ENCODE results near the gene NUAK1. TPM values are rescaled to one million over a fixed set of nuclear protein-coding genes. Genes with fewer than 3 reads are reported as not detected.

The NUAK1 gene
- total and polyA plus RNA-seq, 2 experiments from 2014 or later = 5.4 to 16.9 TPM

DNA sequence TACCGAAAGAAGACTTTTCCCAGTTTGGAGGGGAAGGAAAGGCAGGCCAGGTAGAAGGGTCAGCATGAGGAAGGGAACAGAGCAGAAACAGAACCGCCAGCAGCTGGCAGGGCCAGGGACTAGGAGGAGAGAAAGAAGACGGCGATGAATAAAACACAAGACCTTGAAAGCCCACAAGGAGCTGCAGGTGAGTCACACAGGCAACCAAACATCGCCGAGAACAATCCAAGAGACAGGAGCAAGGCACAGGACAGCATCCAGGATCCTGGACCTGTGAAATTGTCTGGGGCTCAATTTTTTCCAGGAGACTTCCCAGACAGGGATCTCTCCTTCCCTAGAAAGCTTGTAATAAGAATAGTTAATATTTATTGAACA, 47.3 kb downstream of the NUAK1 start:
- Mint-ChIP-seq H3K27ac (no peak overlapping the region), H3K4me1 (peaks cover 4% of the 10 kb centered on the region), H3K4me3 (no peak overlapping the region), H3K27me3 (ENCODE audit: insufficient read depth, low read depth, poor library complexity) (peaks cover 2% of the 10 kb centered on the region), H3K36me3 (ENCODE audit: low read depth) (no peaks in the 10 kb centered on the region; the same call in 1 of the 3 replicates), H3K9me3 (no peaks in the 10 kb centered on the region)
- no peak for ATAC-seq
- Histone ChIP-seq H3K4me3 (no peak overlapping the region), H3K4me2 (no peak overlapping the region), H3K4me1 (ENCODE audit: insufficient read depth) (no peaks in the 10 kb centered on the region), H3F3A (replicated peaks; ENCODE audit: low read depth) (no peaks in the 10 kb centered on the region), H3K27ac (ENCODE audit: low read depth) (no peak overlapping the region), H3K36me3 (ENCODE audit: insufficient read depth) (no peaks in the 10 kb centered on the region), H3K9me2 (ENCODE audit: insufficient read depth) (no peaks in the 10 kb centered on the region), H3K79me2 (replicated peaks; ENCODE audit: insufficient read depth) (peaks cover 43% of the 10 kb centered on the region), H3K27me3 (ENCODE audit: insufficient read depth) (no peaks in the 10 kb centered on the region), H4K20me1 (replicated peaks; ENCODE audit: insufficient read depth) (peaks cover 6% of the 10 kb centered on the region; the same call in 1 of the 2 replicates), H2AFZ (no peak overlapping the region)
- no peak for TF ChIP-seq EZH2 (IDR thresholded peaks at IDR 0.05; ENCODE audit: low read depth, unreplicated experiment)
- TF ChIP-seq ZNF331 (CRISPR knock-in tag; IDR thresholded peaks at IDR 0.05; ENCODE audit: low read depth) = no peak
- DNase-seq (ENCODE audit: low spot score) = no peak

DNA sequence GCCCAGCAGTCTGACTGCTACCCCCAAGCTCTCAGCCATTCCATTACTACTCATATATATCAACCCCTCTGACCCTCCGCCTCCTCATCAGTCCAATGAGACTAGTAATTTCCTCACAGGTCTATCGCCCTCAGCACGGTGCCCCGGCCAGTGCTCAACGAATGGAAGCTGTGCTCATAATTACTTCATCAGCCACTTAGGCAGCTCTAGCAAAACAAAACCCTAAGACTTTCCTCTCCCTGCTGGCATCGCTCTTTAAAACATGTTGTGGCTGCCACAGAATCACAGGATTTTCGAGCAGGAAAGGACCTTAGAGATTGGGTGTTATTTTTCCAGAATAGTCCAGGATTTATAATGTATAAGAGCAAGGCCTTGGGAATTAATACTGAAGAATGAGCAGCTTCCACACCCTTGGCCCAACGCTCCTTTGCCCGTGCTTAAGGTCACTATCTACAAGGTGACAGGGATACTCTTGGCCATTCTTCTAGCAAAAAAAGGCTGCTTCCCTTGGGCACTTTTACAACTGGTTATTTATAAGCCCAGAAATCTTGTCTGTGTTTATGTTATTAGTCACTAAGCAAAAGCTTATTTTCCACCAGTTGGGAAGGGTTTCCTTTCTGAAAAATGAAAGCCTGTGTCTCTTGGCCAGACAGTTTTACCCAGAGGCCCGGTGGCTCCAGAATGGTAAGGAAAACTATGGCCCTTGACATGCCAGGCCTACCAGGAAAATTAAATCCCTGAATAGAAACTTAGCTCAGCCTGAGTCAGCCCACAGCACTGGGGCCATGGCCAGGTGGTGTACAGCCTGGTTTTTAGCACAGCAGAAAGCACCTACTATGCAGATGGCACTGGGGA, 47.9 kb downstream of the NUAK1 start:
- H3K4me1 Mint-ChIP-seq = peaks cover 4% of the 10 kb centered on the region
- Histone ChIP-seq H2AFZ (no peak overlapping the region), H3K4me1 (ENCODE audit: insufficient read depth) (no peaks in the 10 kb centered on the region), H3K27me3 (ENCODE audit: insufficient read depth) (no peaks in the 10 kb centered on the region), H3K4me3 (no peak overlapping the region), H3K36me3 (ENCODE audit: insufficient read depth) (no peaks in the 10 kb centered on the region), H3K4me2 (no peak overlapping the region), H3K9me2 (ENCODE audit: insufficient read depth) (no peaks in the 10 kb centered on the region), H3F3A (replicated peaks; ENCODE audit: low read depth) (no peaks in the 10 kb centered on the region), H4K20me1 (replicated peaks; ENCODE audit: insufficient read depth) (peaks cover 6% of the 10 kb centered on the region; the same call in 1 of the 2 replicates), H3K79me2 (replicated peaks; ENCODE audit: insufficient read depth) (peaks cover 39% of the 10 kb centered on the region), H3K27ac (ENCODE audit: low read depth) (no peak overlapping the region)
- no peak overlapping the region for H3K4me3 Mint-ChIP-seq
- no peaks in the 10 kb centered on the region for H3K9me3 Mint-ChIP-seq
- TF ChIP-seq EZH2phosphoT487 (IDR thresholded peaks at IDR 0.05; ENCODE audit: unreplicated experiment) (no peak), POLR2AphosphoS5 (IDR thresholded peaks at IDR 0.05; ENCODE audit: low read depth) (no peak)
- TF ChIP-seq, protein P1, sequence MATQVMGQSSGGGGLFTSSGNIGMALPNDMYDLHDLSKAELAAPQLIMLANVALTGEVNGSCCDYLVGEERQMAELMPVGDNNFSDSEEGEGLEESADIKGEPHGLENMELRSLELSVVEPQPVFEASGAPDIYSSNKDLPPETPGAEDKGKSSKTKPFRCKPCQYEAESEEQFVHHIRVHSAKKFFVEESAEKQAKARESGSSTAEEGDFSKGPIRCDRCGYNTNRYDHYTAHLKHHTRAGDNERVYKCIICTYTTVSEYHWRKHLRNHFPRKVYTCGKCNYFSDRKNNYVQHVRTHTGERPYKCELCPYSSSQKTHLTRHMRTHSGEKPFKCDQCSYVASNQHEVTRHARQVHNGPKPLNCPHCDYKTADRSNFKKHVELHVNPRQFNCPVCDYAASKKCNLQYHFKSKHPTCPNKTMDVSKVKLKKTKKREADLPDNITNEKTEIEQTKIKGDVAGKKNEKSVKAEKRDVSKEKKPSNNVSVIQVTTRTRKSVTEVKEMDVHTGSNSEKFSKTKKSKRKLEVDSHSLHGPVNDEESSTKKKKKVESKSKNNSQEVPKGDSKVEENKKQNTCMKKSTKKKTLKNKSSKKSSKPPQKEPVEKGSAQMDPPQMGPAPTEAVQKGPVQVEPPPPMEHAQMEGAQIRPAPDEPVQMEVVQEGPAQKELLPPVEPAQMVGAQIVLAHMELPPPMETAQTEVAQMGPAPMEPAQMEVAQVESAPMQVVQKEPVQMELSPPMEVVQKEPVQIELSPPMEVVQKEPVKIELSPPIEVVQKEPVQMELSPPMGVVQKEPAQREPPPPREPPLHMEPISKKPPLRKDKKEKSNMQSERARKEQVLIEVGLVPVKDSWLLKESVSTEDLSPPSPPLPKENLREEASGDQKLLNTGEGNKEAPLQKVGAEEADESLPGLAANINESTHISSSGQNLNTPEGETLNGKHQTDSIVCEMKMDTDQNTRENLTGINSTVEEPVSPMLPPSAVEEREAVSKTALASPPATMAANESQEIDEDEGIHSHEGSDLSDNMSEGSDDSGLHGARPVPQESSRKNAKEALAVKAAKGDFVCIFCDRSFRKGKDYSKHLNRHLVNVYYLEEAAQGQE (IDR thresholded peaks at IDR 0.05; ENCODE audit: unreplicated experiment) = no peak
- no peaks in the 10 kb centered on the region; the same call in 1 of the 3 replicates for H3K36me3 Mint-ChIP-seq (ENCODE audit: low read depth)
- DNase-seq (ENCODE audit: low spot score) (no peak), ATAC-seq (no peak)
- no peak overlapping the region for H3K27ac Mint-ChIP-seq
- H3K27me3 Mint-ChIP-seq (ENCODE audit: insufficient read depth, low read depth, poor library complexity) = peaks cover 2% of the 10 kb centered on the region

DNA sequence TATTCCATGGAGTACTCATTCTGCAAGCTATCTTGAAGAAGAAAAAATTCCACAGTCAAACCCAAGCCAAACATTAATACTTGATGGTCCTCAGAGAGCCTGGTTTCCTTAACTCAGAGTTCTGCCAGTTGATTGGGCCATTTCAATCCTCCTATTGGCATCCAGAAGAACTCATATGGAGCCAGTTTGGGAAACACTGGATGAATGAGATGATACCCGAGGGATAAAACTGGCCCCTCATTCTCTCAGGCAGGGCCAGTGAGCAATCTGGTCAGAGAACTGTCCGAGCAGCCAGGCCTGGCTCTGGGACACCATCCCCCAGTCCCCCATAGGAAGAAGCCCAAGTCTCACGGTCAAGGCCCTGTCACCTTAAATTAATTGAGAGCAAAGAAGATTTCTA, 48.8 kb downstream of the NUAK1 start:
- no peak overlapping the region for H3K27ac ChIP-seq (ENCODE audit: low read depth)
- TF ChIP-seq, protein P2, sequence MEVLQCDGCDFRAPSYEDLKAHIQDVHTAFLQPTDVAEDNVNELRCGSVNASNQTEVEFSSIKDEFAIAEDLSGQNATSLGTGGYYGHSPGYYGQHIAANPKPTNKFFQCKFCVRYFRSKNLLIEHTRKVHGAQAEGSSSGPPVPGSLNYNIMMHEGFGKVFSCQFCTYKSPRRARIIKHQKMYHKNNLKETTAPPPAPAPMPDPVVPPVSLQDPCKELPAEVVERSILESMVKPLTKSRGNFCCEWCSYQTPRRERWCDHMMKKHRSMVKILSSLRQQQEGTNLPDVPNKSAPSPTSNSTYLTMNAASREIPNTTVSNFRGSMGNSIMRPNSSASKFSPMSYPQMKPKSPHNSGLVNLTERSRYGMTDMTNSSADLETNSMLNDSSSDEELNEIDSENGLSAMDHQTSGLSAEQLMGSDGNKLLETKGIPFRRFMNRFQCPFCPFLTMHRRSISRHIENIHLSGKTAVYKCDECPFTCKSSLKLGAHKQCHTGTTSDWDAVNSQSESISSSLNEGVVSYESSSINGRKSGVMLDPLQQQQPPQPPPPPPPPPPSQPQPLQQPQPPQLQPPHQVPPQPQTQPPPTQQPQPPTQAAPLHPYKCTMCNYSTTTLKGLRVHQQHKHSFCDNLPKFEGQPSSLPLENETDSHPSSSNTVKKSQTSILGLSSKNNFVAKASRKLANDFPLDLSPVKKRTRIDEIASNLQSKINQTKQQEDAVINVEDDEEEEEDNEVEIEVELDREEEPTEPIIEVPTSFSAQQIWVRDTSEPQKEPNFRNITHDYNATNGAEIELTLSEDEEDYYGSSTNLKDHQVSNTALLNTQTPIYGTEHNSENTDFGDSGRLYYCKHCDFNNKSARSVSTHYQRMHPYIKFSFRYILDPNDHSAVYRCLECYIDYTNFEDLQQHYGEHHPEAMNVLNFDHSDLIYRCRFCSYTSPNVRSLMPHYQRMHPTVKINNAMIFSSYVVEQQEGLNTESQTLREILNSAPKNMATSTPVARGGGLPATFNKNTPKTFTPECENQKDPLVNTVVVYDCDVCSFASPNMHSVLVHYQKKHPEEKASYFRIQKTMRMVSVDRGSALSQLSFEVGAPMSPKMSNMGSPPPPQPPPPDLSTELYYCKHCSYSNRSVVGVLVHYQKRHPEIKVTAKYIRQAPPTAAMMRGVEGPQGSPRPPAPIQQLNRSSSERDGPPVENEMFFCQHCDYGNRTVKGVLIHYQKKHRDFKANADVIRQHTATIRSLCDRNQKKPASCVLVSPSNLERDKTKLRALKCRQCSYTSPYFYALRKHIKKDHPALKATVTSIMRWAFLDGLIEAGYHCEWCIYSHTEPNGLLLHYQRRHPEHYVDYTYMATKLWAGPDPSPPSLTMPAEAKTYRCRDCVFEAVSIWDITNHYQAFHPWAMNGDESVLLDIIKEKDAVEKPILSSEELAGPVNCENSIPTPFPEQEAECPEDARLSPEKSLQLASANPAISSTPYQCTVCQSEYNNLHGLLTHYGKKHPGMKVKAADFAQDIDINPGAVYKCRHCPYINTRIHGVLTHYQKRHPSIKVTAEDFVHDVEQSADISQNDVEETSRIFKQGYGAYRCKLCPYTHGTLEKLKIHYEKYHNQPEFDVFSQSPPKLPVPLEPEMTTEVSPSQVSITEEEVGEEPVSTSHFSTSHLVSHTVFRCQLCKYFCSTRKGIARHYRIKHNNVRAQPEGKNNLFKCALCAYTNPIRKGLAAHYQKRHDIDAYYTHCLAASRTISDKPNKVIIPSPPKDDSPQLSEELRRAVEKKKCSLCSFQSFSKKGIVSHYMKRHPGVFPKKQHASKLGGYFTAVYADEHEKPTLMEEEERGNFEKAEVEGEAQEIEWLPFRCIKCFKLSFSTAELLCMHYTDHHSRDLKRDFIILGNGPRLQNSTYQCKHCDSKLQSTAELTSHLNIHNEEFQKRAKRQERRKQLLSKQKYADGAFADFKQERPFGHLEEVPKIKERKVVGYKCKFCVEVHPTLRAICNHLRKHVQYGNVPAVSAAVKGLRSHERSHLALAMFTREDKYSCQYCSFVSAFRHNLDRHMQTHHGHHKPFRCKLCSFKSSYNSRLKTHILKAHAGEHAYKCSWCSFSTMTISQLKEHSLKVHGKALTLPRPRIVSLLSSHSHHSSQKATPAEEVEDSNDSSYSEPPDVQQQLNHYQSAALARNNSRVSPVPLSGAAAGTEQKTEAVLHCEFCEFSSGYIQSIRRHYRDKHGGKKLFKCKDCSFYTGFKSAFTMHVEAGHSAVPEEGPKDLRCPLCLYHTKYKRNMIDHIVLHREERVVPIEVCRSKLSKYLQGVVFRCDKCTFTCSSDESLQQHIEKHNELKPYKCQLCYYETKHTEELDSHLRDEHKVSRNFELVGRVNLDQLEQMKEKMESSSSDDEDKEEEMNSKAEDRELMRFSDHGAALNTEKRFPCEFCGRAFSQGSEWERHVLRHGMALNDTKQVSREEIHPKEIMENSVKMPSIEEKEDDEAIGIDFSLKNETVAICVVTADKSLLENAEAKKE (CRISPR knock-in tag; IDR thresholded peaks at IDR 0.05) = no peak

More for the DNA sequence above, 48.8 kb downstream of the NUAK1 start:
- H3K36me3 Mint-ChIP-seq (ENCODE audit: low read depth) = no peaks in the 10 kb centered on the region; the same call in 1 of the 3 replicates
- H3K9me3 Mint-ChIP-seq = no peaks in the 10 kb centered on the region
- no peak overlapping the region for H3K27ac Mint-ChIP-seq
- peaks cover 4% of the 10 kb centered on the region for H3K4me1 Mint-ChIP-seq
- ATAC-seq (no peak), DNase-seq (ENCODE audit: low spot score) (no peak)
- Histone ChIP-seq H3K27me3 (ENCODE audit: insufficient read depth) (no peaks in the 10 kb centered on the region), H3K36me3 (ENCODE audit: insufficient read depth) (no peaks in the 10 kb centered on the region), H3F3A (replicated peaks; ENCODE audit: low read depth) (no peaks in the 10 kb centered on the region), H3K4me1 (ENCODE audit: insufficient read depth) (no peaks in the 10 kb centered on the region), H3K4me2 (no peak overlapping the region), H3K9me2 (ENCODE audit: insufficient read depth) (no peaks in the 10 kb centered on the region), H4K20me1 (replicated peaks; ENCODE audit: insufficient read depth) (peaks cover 6% of the 10 kb centered on the region; the same call in 1 of the 2 replicates), H3K79me2 (replicated peaks; ENCODE audit: insufficient read depth) (peaks cover 42% of the 10 kb centered on the region), H3K4me3 (no peak overlapping the region), H2AFZ (no peak overlapping the region)
- no peak overlapping the region for H3K4me3 Mint-ChIP-seq
- H3K27me3 Mint-ChIP-seq (ENCODE audit: insufficient read depth, low read depth, poor library complexity) = peaks cover 2% of the 10 kb centered on the region

Data from GM23338 (cell line).